GM23248 (cell line): ENCODE measurements around the gene RTP2. TPM values are rescaled to one million over a fixed set of nuclear protein-coding genes. Genes with fewer than 3 reads are reported as not detected.

Source experiments
- DNase-seq: peaks from one replicate; pipeline ENCODE4 v3.0.0-alpha.2; 2015
- H2AFZ ChIP-seq: fragments of 200-600 bp; sonication (generic); 2 replicates; pipeline ENCODE4 v1.6.1; 2016; ENCODE audit warnings: antibody characterized with exemption
- H3F3A ChIP-seq: fragments of 200-600 bp; sonication (generic); 2 replicates; pipeline ENCODE4 v1.6.1; 2016; ENCODE audit warnings: mild to moderate bottlenecking, antibody characterized with exemption, mixed run types; ENCODE audit not compliant: insufficient read depth
- H3K27ac ChIP-seq: fragments of 200-600 bp; sonication (generic); 2 replicates; pipeline ENCODE4 v1.5.1; 2016; ENCODE audit warnings: mild to moderate bottlenecking
- H3K27me3 ChIP-seq: fragments of 200-600 bp; sonication (generic); replicated peaks from 2 replicates; pipeline ENCODE4 v1.6.1; 2016; ENCODE audit warnings: mild to moderate bottlenecking; ENCODE audit not compliant: insufficient read depth
- H3K36me3 ChIP-seq: fragments of 200-600 bp; sonication (generic); 2 replicates; pipeline ENCODE4 v1.6.1; 2016; ENCODE audit warnings: low read depth, mild to moderate bottlenecking
- H3K4me1 ChIP-seq: fragments of 200-600 bp; sonication (generic); 2 replicates; pipeline ENCODE4 v1.6.1; 2016; ENCODE audit warnings: mild to moderate bottlenecking; ENCODE audit not compliant: insufficient read depth
- H3K4me2 ChIP-seq: fragments of 200-600 bp; sonication (generic); one replicate; pipeline ENCODE4 v1.6.1; 2016; ENCODE audit warnings: mild to moderate bottlenecking; ENCODE audit not compliant: unreplicated experiment
- H3K4me3 ChIP-seq: fragments of 200-600 bp; sonication (generic); 2 replicates; pipeline ENCODE4 v1.5.1; 2016; ENCODE audit warnings: mild to moderate bottlenecking
- H3K79me2 ChIP-seq: fragments of 200-600 bp; sonication (generic); 2 replicates; pipeline ENCODE4 v1.6.1; 2016; ENCODE audit warnings: mild to moderate bottlenecking; ENCODE audit not compliant: insufficient read depth
- H3K9ac ChIP-seq: fragments of 200-600 bp; sonication (generic); 2 replicates; pipeline ENCODE4 v1.6.1; 2016; ENCODE audit warnings: mild to moderate bottlenecking
- H3K9me2 ChIP-seq: fragments of 200-600 bp; sonication (generic); 2 replicates; pipeline ENCODE4 v1.6.1; 2016; ENCODE audit warnings: mixed run types, mild to moderate bottlenecking, moderate library complexity; ENCODE audit not compliant: insufficient read depth
- H3K9me3 ChIP-seq: fragments of 200-600 bp; sonication (generic); one replicate; pipeline ENCODE4 v1.6.1; 2017; ENCODE audit warnings: low read depth
- H4K20me1 ChIP-seq: fragments of 200-600 bp; sonication (generic); 2 replicates; pipeline ENCODE4 v1.6.0; 2016; ENCODE audit not compliant: insufficient read depth
- EZH2 ChIP-seq: fragments of 200-600 bp; sonication (generic); IDR thresholded peaks from 2 replicates; pipeline ENCODE4 v1.6.1; 2018; ENCODE audit warnings: antibody characterized with exemption, mild to moderate bottlenecking; ENCODE audit not compliant: insufficient read depth, poor library complexity, severe bottlenecking
- EZH2phosphoT487 ChIP-seq: fragments of 200-600 bp; sonication (generic); IDR thresholded peaks from 2 replicates; pipeline ENCODE4 v1.6.1; 2018; ENCODE audit warnings: antibody characterized with exemption, moderate library complexity, mild to moderate bottlenecking, low read depth; ENCODE audit not compliant: insufficient read depth
- WGBS, 2 experiments: methylation state at CpG; one replicate each; pipeline ENCODE4 v1.1.6; 2015 to 2017; ENCODE audit warnings: low lambda C conversion rate in 2 of 2, low coverage in 1 of 2; ENCODE audit errors: missing lambda C conversion rate in 2 of 2; 5-methylcytosine and 5-hydroxymethylcytosine counted together
- in situ Hi-C: fragments of 300-500 bp; cut with MboI; formaldehyde crosslinking; loops from 2 replicates; pipeline ENCODE4 v1.15.0; 2020
- polyA plus RNA-seq: library from polyadenylated mRNA; unstranded; fragments of >200 nt; fragmentation: Nextera tagmentation; extraction: Ambion mirVana; gene quantifications from 2 replicates; pipeline ENCODE4 v1.2.1, GENCODE V29; 2016
- total RNA-seq: library from RNA; depleted of rRNA; stranded (reverse); fragments of >200 nt; shearing (Covaris generic); gene quantifications from 2 replicates; pipeline ENCODE4 v1.2.3, GENCODE V29; 2014

Gene RTP2
- total and polyA plus RNA-seq, 2 experiments from 2014 or later = not detected

DNA sequence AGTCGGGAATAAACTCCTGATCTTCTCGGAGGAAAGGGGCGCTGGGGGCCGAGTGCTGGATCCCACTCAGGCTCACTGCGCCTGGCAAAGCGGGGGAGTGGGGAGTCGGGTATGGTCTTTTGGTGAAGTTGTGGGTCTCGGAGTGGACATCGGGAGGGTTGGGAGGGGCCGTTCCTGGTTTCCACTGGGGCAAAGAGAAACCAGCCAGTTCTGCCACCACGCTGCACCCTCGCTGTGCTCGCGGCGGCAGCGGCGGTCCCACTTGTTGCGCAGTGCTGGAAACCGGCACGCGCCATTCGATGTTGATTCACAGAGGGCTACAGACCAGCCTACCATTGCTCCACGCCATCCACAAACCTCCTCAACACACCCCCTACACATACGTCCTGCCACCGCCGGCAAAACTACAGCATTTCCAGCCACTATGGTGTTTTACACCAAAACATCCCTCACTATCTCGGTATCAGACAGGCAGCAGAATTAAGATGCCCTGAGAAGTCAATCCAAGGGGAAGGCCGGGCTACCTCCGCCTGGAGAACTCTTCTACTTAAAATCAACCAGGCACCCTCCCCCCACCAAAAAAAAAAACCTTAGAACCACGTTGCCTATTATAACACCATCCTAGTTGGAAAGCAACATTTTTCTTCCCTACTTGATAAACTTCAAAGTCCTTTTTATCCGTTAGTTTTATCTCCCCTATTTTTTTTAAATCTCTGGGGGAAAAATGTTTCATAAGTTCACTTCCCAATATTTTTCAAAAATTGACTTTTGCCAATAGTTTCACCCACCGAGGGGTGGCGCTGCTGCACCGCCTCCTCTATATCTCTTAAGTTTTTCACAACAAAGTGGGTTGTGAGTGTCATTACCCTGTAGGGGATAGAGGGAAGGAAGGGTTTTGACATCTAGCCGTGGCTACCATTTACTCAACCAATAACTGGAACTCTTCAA is 39.3 kb upstream of the RTP2 start:
- no peaks in the 10 kb centered on the region for H3K36me3 ChIP-seq
- H2AFZ ChIP-seq = no peak overlapping the region
- DNase-seq = peak; percentile 91
- 3% methylated on average over 32 to 35 of the region's 35 CpGs for WGBS, 2 experiments
- peak overlapping the region; percentile 94 for H3K9ac ChIP-seq
- peaks cover 34% of the 10 kb centered on the region for H3F3A ChIP-seq
- H3K4me1 ChIP-seq = peaks cover 31% of the 10 kb centered on the region
- H3K79me2 ChIP-seq = peaks cover 83% of the 10 kb centered on the region
- H3K9me2 ChIP-seq = no peaks in the 10 kb centered on the region
- peak overlapping the region; percentile 97 for H3K27ac ChIP-seq
- in situ Hi-C loops = loop anchor here (5.0 to 25.0 kb wide), 5 partner anchors 423 to 1211 kb away; no protein-coding TSS in a partner anchor
- H3K4me2 ChIP-seq = peak overlapping the region; percentile 82
- H3K9me3 ChIP-seq = no peaks in the 10 kb centered on the region
- no peak for TF ChIP-seq EZH2
- H3K27me3 ChIP-seq = no peaks in the 10 kb centered on the region
- H3K4me3 ChIP-seq = peak overlapping the region; percentile 96
- H4K20me1 ChIP-seq = no peaks in the 10 kb centered on the region

DNA sequence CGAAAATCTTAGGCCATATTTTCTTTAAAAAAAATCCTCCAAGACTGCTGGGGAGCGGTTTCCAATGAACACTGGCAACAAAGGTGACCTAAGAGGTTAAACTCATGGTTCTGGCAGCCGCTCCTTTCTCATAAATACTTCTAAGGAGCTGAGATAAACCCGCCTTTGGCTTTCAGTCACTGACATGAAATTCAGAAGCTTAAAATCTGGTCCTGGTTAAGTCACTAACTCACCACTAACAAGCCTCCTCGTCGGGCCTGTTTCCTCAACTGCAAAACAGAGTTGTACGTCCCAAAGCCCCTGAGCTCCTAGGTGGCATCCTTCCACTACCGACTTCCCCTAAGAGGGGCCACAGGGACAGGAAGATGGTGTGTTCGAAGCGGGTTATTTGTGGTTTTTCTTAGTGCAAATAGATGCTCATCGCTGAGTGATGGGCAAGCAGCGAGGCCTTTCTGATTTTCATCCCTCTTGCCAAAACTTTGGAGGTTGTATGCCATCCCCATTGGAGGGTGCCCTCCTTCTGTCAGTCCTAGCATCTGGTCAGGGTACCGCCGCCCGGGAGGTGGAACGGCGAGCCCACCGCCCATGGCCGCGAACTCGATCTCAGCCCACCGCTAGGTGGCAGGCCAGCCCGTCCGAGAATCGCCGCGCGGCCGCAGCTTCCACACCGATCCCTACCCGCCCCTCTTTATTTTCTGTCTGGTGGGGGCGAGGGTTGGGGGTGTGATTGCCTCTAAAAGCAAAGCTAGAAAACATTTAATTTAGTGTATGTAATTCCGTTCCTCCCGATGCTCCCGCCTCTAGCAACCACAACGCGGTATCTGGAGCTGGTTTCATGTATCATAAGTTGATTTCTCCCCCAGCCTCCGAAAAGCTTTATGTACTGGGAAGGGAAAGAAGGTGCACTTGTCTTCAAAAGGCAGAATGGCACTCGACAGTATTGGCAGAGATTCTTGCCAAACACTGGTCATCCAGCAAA is 38.4 kb upstream of the RTP2 start:
- H3K9me2 ChIP-seq = no peaks in the 10 kb centered on the region
- 1 to 2% methylated on average over 39 of the region's 39 CpGs for WGBS, 2 experiments

DNA sequence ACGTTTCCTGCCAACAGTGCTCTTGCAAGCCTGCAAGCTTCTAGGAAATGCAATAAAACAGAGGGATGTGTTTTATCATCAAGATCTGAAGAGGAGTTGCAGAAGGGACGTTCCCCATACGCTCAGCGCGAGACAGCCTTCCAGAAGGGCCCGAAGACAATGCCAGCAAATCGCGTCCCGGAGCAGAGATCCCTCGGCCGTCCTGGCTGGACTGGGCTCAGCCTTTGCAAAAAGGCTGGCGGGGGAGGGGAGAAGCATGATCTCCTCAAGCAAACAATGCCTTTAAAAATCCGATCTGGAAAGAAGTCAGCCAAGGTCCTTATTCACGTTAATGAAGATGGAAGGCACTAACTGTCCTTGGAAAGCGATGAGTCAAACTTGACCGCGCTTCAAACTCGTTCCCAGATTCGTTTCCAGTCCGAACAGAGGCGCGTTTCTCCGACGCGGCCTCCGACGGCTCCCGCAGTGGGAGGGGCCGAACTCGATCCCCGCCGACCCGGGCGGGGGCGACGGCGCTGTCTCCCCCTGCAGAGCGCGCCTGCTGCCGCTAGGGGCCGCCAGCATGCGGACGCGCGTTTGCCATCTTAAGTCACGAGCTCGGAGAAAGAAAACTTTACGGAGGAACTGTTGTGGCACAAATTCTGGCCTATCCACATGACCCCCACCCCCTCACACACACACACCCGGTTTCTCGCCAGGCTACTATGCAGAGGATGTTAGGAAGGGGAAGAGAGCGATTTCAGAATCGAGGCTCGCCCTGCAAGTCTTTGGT is 37.4 kb upstream of the RTP2 start:
- peak overlapping the region; percentile 96 for H3K4me3 ChIP-seq
- peaks cover 6% of the 10 kb centered on the region for H4K20me1 ChIP-seq
- no peaks in the 10 kb centered on the region for H3K36me3 ChIP-seq
- H3K9ac ChIP-seq = peak overlapping the region; percentile 94
- H2AFZ ChIP-seq = peak overlapping the region; percentile 15
- H3K4me1 ChIP-seq = peaks cover 49% of the 10 kb centered on the region
- in situ Hi-C loops = loop anchor here (5.0 to 25.0 kb wide), 6 partner anchors 425 to 1395 kb away; no protein-coding TSS in a partner anchor
- peak; percentile 92 for DNase-seq
- H3F3A ChIP-seq = peaks cover 34% of the 10 kb centered on the region
- no peaks in the 10 kb centered on the region for H3K9me3 ChIP-seq
- TF ChIP-seq EZH2phosphoT487 = 0 out of 2 replicates have a peak, but pooled peaks have one; percentile 21
- TF ChIP-seq EZH2 = no peak
- no peaks in the 10 kb centered on the region for H3K27me3 ChIP-seq
- H3K27ac ChIP-seq = peak overlapping the region; percentile 97
- H3K9me2 ChIP-seq = no peaks in the 10 kb centered on the region
- H3K79me2 ChIP-seq = peaks cover 92% of the 10 kb centered on the region
- peak overlapping the region; percentile 82 for H3K4me2 ChIP-seq
- 2 to 3% methylated on average over 52 to 53 of the region's 53 CpGs for WGBS, 2 experiments

More for the DNA sequence above, 38.4 kb upstream of the RTP2 start:
- TF ChIP-seq EZH2 = no peak
- no peak for TF ChIP-seq EZH2phosphoT487
- H3K27ac ChIP-seq = peak overlapping the region; percentile 97
- peak overlapping the region; percentile 94 for H3K9ac ChIP-seq
- H3K4me3 ChIP-seq = peak overlapping the region; percentile 96
- H4K20me1 ChIP-seq = peaks cover 5% of the 10 kb centered on the region; the same call in 1 of the 2 replicates
- H3F3A ChIP-seq = peaks cover 34% of the 10 kb centered on the region
- DNase-seq = peak; percentile 90
- peaks cover 40% of the 10 kb centered on the region for H3K4me1 ChIP-seq
- H2AFZ ChIP-seq = peak overlapping the region; percentile 15
- no peaks in the 10 kb centered on the region for H3K36me3 ChIP-seq
- H3K9me3 ChIP-seq = no peaks in the 10 kb centered on the region
- H3K27me3 ChIP-seq = no peaks in the 10 kb centered on the region
- H3K4me2 ChIP-seq = peak overlapping the region; percentile 82
- peaks cover 87% of the 10 kb centered on the region for H3K79me2 ChIP-seq
- in situ Hi-C loops = loop anchor here (5.0 to 25.0 kb wide), 5 partner anchors 424 to 1212 kb away; no protein-coding TSS in a partner anchor
